ENCODE results near the gene POC1B.
A peak's percentile ranks its signal among the peaks of the same experiment; 100 is the strongest.
"Not testable (repeated sequence)": the region's sequence is repeated elsewhere in the genome, so short reads cannot be mapped to it uniquely, and the experiment has no call there.

Gene POC1B

GRCh38 chr12:89464974-89465592 is 60.8 kb downstream of the POC1B start:
- DNase-seq (ENCODE audit: low spot score): no peak

DNA sequence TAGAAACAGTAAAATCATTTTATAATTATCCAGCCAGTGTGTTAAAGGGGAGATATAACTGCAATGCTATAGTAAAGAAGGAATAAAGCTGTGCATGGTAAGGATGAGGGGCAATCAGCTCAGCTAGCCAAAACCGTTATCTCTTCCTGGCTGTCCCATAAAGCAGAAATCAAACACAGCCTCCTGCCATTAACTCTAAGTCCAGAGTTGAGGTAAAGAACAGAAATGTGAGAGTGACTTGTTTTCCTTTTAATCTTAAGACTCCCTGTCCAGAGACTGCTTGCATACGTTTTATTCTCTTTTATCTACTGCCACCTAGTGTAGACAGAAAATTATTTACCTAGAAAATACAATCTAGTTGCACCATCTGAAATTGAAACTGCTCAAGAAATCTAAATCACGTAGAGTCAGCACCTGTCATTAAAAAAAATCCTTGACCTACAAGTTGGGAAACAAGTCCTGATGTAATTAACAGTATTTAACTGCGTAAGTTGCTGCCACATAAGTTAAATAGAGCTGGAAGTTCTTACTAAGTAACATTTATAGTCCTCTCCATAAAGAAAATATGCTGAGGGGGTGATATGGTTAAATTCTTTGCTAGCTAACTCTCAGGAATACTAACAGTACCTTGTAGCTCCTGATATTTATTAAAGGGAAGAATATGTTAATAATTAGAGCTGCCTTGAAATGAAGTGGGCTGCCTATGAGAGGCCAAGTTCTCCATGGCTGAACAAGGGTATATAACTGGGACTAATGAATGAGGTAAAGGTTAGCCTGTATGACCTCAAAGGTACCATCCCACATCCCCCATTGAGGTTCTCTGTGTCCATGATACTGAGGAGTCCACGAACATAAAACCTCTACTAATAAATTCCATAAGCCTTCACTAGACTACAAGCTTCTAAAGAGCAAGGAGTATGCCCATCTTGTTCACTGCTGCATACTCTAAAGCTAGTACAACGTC is 63.9 kb downstream of the POC1B start:
- DNase-seq (ENCODE audit: low spot score): peak; percentile 85

- DNase-seq (ENCODE audit: low spot score): no peak
These were observed 64.7 kb downstream of the POC1B start for GRCh38 chr12:89461190-89461589.

GRCh38 chr12:89459279-89459678 is 66.6 kb downstream of the POC1B start:
- DNase-seq (ENCODE audit: low spot score): not testable (repeated sequence)

- no peak for DNase-seq (ENCODE audit: low spot score)
These were observed 69.3 kb downstream of the POC1B start for GRCh38 chr12:89456565-89456964.

DNA sequence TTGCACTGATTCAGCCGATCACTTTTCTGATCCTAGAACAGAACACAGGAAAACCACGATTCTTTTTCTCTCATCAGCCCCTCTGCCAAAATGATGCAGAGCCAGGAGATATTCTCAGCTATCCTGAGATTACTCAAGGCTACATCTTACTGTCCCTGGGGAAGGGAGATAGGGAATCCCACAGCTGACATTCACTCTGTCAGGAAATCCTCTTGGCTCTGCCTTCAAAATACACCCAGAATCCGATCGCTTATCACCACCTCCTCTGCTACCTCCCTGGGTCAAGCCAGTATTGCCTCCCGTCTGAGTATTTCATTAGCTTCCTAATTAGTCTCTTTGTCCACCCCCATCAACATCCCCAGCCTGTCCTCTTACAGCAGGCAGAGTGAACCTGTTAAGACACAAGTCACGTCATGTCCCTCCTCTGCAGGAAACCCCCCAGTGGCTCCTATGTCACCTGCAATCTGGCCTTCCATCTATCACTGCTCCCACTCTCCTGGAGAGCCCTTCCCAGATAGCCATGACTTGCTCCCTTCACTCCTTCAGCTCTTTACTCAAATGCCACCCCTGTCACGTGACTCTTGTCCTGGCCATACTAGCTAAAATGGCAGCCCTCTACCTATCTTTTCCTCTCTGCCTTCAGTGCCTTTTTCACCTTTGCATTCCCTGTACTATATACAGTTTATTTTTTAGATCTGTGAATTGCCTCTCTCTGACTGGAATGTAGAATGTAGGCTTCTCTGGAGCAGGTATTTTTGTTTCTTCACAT is 71.6 kb downstream of the POC1B start:
- no peak for DNase-seq (ENCODE audit: low spot score)

DNA sequence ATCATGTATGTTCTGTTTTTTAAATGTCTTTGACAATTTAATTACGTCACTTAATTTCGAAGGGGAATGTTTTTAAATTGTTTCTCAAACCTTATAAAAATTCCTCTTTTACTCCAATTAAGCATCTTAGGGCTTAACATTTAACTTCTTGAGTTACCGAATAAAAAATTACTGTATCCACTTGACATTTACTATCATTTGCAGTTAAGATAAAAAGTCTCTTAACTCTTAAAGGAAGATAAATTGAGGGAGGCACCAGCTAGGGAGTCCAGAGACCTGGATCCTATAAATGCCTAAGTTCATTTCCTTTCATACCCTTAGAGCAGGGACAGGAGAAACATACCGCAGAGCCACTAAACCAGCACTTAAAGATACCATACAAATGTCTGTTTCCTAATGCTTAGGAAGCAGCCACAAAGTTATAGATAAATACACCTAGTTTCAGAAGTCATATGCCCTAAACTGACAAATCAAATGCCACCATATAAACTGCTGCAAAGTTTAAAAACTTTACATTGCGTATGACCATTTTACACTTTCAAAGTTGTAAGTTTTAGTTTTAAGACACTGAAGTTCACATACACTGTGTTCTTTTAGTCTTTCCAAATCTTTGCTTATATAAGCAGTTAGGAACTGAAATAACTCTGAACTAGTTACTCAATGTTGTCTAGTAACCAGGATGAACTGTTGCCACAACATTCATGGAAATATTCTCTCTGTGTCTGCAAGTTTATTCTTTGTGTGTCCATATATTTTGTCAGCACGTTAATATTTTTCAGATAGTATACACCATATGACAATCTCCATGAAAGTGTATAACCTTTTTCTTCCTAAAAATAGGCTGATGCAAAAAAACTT is 72.5 kb downstream of the POC1B start:
- peak; percentile 53 for DNase-seq (ENCODE audit: low spot score)

GRCh38 chr12:89451841-89452251 is 74.0 kb downstream of the POC1B start:
- DNase-seq (ENCODE audit: low spot score): peak; percentile 83

DNA sequence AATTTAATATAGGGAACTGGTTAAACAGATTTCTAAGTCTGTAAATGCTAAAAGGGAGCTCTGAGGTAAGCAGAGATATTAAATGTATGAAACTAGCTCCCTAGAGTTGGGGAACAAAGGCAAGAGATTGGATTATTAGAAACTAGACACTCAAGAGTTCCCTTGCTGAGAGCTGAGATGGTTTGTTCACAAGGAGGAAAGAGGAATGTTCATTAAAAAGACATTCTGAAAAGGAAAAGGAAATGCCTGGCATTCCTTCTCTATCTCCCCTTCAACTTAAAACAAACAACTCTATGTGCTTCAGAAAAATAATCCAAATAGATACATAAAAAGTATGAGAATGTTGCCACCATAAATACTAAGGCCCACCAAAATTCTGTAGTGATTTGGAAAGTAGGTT is 74.9 kb downstream of the POC1B start:
- DNase-seq (ENCODE audit: low spot score): peak; percentile 57

GRCh38 chr12:89448951-89449371 is 76.9 kb downstream of the POC1B start:
- no peak for DNase-seq (ENCODE audit: low spot score)

GRCh38 chr12:89448526-89448925 is 77.3 kb downstream of the POC1B start:
- no peak for DNase-seq (ENCODE audit: low spot score)

- peak; percentile 60 for DNase-seq (ENCODE audit: low spot score)
These were observed 85.9 kb downstream of the POC1B start for GRCh38 chr12:89439941-89440340.

GRCh38 chr12:89437231-89437630 is 88.6 kb downstream of the POC1B start:
- no peak for DNase-seq (ENCODE audit: low spot score)

GRCh38 chr12:89436062-89436461 is 89.8 kb downstream of the POC1B start:
- no peak for DNase-seq (ENCODE audit: low spot score)

GRCh38 chr12:89433634-89434033 is 92.2 kb downstream of the POC1B start:
- DNase-seq (ENCODE audit: low spot score): peak; percentile 35

GRCh38 chr12:89432396-89432795 is 93.5 kb downstream of the POC1B start:
- no peak for DNase-seq (ENCODE audit: low spot score)

DNA sequence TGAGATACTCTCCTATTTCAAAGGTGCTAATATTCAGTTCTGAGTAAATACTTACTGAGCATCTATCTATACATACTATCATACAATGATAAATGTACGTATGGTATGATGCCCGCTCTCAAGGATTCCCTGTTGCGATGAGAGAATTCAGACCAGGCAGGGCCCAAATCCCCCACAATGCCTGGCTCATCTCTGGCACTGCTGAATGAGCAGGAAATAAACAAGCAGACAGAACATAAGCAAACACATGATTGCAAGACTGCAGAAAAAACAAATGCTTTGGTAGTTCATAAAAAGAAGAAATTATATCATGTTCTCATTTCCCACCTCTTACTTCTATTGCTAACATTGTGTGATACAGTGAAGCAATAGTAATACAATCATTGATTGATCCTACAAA is 96.3 kb downstream of the POC1B start:
- DNase-seq (ENCODE audit: low spot score): no peak

DNA sequence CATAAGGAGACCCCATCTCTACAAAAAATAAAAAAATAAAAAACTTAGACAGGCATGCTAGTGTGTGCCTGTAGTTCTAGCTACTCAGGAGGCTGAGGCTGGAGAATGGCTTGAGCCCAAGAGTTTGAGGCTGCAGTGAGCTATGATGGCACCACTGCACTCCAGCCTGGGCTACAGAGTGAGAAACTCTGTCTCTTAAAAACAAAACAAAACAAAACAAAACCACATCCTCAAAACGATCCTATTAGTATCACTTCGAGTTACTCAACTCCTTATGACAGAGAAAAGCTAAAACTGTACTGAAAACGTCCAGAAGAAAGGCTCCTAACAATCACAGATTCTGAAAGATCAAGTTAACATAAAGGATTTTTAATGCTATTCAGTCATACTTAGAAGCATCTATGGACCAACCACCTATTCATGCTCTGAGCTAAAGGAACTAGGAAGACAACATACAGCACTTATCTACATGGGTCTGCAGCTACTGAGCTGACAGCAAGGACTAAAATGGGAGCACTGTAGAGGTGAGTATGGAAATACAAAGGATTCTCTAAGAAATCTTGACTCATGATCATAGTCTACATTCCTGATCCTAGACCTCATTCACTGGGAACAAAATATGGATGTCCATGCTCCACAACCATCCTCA is 98.2 kb downstream of the POC1B start:
- DNase-seq (ENCODE audit: low spot score): no peak

GRCh38 chr12:89424846-89425245 is 101.0 kb downstream of the POC1B start:
- DNase-seq (ENCODE audit: low spot score): no peak

DNA sequence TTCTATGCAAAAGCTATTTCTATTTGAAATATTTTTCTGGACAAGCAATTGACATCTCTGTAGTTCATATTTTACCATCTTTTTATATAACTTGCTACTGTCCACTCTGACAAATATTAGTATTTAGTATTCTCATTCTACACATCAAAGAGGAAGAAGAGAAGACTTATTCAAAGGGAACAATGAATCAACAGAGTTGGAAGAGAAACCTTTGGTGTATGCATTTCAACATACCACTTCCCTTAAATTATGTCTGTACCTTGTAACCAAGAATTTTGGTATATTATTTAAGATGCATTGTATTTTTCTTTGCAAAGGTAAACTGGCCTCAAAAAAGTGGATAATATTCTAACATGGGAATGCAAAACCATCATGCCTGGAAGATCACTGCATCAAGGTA is 101.5 kb downstream of the POC1B start:
- no peak for DNase-seq (ENCODE audit: low spot score)
